HL-60 (cell line): ENCODE data around the gene CADM2.

Source experiments
- CTCF ChIP-seq: IDR thresholded peaks from one replicate; pipeline ENCODE4 v1.5.1; 2011; ENCODE audit warnings: low read length, control low read depth, inconsistent platforms; ENCODE audit not compliant: insufficient read depth
- GABPA ChIP-seq: IDR thresholded peaks from 2 replicates; pipeline ENCODE4 v1.6.1; 2012; ENCODE audit warnings: low read depth
- POLR2AphosphoS5 ChIP-seq: IDR thresholded peaks from 2 replicates; pipeline ENCODE4 v1.6.1; 2012; ENCODE audit warnings: low read depth
- REST ChIP-seq: IDR thresholded peaks from 2 replicates; pipeline ENCODE4 v1.6.1; 2012; ENCODE audit warnings: low read depth; ENCODE audit not compliant: insufficient replicate concordance

DNA sequence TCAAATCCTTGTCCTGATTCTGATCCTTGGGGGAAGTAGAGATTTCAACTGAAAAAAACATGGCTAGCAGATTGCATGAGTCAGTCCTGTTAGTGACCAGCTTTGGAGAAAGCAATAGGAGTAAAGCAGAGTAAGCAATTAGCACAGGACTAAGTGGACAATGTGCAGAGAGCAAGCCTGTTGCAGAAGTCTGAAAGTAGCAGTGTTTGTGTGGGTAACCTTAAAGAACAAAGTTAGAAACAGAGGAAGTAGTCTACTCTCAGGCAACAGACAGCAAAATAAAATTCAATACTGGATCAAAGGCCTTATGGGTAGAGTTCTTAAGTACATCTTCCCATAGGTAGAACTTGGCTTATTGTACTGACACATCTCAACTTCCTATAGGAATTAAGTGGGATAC is 916.8 kb downstream of the CADM2 start:
- TF ChIP-seq CTCF (no peak), POLR2AphosphoS5 (no peak), GABPA (no peak), REST (no peak)
